Urinary bladder (tissue), 4 donors: ENCODE measurements around the gene SYNE1. TPM values are rescaled to one million over a fixed set of nuclear protein-coding genes. Genes with fewer than 3 reads are reported as not detected.
"Not testable (repeated sequence)": the region's sequence is repeated elsewhere in the genome, so short reads cannot be mapped to it uniquely, and the experiment has no call there.

Experiments used
- DNase-seq: peaks from one replicate; pipeline ENCODE4 v3.0.0-alpha.2; 2015; ENCODE audit errors: extremely low spot score
- H3K27ac ChIP-seq: one replicate; pipeline ENCODE4 v1.5.1; 2013; ENCODE audit warnings: low read depth, mild to moderate bottlenecking, moderate library complexity
- H3K36me3 ChIP-seq: one replicate; pipeline ENCODE4 v1.6.1; 2013; ENCODE audit warnings: mild to moderate bottlenecking, moderate library complexity; ENCODE audit not compliant: insufficient read depth
- H3K4me1 ChIP-seq: one replicate; pipeline ENCODE4 v1.6.1; 2013; ENCODE audit warnings: mild to moderate bottlenecking, moderate library complexity; ENCODE audit not compliant: insufficient read depth
- H3K4me3 ChIP-seq: one replicate; pipeline ENCODE4 v1.5.1; 2013; ENCODE audit warnings: low read depth, low read length
- WGBS: extraction: QIAGEN DNeasy Blood & Tissue Kit; methylation state at CpG from one replicate; pipeline ENCODE4 v1.1.7; 2013; 5-methylcytosine and 5-hydroxymethylcytosine counted together
- polyA plus RNA-seq: library from polyadenylated mRNA; stranded (reverse); fragments of 200-250 nt; gene quantifications from one replicate; pipeline ENCODE4 v1.2.3, GENCODE V29; 2013
- total RNA-seq: library from RNA; depleted of rRNA; stranded (reverse); fragments of >200 nt; gene quantifications from one replicate; pipeline ENCODE4 v1.2.3, GENCODE V29; 2014
- donor health status: healthy with polysubstance abuse.
- donor health status: healthy.

The SYNE1 gene
- total and polyA plus RNA-seq, 2 donors, result 41.9 to 266 TPM

DNA sequence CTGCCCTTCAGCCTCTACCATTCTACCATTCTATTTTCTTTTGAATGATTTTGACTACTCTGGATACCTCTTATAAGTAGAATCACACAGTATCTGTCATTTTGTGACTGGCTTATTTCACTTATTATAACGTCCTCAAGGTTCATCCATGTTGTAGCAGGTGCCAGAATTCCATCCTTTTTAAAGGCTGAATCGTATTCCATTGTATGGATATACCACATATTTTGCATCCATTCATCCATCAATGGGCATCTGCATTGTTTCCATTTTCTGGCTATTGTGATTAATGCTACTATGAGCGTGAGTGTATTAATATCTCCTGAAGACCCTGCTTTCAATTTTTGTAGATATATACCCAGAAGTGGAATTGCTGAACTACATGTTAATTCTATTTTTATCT lies 105.5 kb downstream of the SYNE1 start:
- H3K4me1 ChIP-seq, result no peaks in the 10 kb centered on the region
- 90% methylated on average over 3 of the region's 3 CpGs for WGBS
- no peak overlapping the region for H3K4me3 ChIP-seq
- no peaks in the 10 kb centered on the region for H3K36me3 ChIP-seq
- H3K27ac ChIP-seq, result no peak overlapping the region
- DNase-seq, result no peak

- Histone ChIP-seq H3K4me3 (no peak overlapping the region), H3K27ac (no peak overlapping the region), H3K4me1 (no peaks in the 10 kb centered on the region), H3K36me3 (no peaks in the 10 kb centered on the region)
- no peak for DNase-seq
Measured at GRCh38 chr6:152529369-152529768, 107.8 kb downstream of the SYNE1 start.

DNA sequence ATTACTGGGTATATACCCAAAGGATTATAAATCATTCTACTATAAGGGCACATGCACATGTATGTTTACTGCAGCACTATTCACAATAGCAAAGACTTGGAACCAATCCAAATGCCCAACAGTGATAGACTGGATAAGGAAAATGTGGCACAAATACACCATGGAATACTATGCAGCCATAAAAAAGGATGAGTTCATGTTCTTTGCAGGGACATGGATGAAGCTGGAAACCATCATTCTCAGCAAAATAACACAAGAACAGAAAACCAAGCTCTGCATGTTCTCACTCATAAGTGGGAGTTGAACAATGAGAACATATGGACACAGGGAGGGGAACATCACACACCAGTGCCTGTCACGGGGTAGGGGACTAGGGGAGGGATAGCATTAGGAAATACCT lies 123.0 kb downstream of the SYNE1 start:
- WGBS, result 98% methylated on average over 1 of the region's 1 CpG
- H3K36me3 ChIP-seq, H3K4me1 ChIP-seq, DNase-seq, H3K27ac ChIP-seq, H3K4me3 ChIP-seq: not testable (repeated sequence)

DNA sequence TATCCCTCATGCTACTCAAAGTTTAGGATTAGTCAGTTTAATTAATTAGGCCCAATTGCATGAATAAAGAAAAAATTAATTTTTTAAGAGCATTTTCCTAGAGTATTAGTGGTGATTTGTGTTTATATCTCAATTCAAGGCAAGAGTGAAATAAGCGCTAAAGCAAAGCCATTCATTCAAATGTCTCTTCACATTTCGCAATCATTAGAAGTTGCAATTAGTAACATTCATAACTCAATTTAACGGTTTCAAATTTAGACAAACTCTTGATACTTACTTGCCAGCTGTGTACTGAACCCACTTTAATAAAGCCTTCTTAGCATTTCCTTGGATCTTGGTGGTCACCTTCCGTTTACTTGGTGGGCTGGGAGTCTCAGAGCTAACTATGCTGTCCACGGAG lies 127.2 kb downstream of the SYNE1 start:
- no peaks in the 10 kb centered on the region for H3K4me1 ChIP-seq
- 93% methylated on average over 5 of the region's 5 CpGs for WGBS
- H3K36me3 ChIP-seq, result no peaks in the 10 kb centered on the region
- no peak for DNase-seq
- no peak overlapping the region for H3K4me3 ChIP-seq
- H3K27ac ChIP-seq, result no peak overlapping the region

DNA sequence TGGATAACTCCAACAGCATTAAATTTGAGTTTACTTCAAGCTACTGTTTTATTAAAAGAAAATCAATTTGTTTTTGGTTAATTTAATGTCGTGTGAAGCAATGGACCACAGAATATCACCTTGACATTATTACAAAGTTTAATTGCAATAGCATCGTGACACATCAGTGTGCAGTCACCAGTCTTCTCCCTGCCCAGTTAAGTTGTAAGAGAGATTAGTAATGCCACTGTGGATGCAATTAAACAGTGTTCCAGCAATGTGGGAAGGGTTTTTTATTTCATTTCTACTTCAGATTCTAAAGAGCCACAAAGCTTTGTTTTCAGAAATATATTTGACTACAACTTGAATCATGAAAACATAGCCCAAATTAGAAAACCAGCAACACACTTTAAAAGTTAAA lies 128.7 kb downstream of the SYNE1 start:
- no peaks in the 10 kb centered on the region for H3K4me1 ChIP-seq
- 91% methylated on average over 2 of the region's 2 CpGs for WGBS

GRCh38 chr6:152503546-152503945 lies 133.6 kb downstream of the SYNE1 start:
- H3K27ac ChIP-seq, result no peak overlapping the region
- no peaks in the 10 kb centered on the region for H3K36me3 ChIP-seq
- 86% methylated on average over 3 of the region's 3 CpGs for WGBS
- no peak overlapping the region for H3K4me3 ChIP-seq
- DNase-seq, result no peak
- no peaks in the 10 kb centered on the region for H3K4me1 ChIP-seq

More for the DNA sequence above, 128.7 kb downstream of the SYNE1 start:
- Histone ChIP-seq H3K27ac (no peak overlapping the region), H3K4me3 (no peak overlapping the region), H3K36me3 (no peaks in the 10 kb centered on the region)
- no peak for DNase-seq

- no peaks in the 10 kb centered on the region for H3K36me3 ChIP-seq
- no peak for DNase-seq
- no peak overlapping the region for H3K4me3 ChIP-seq
- H3K27ac ChIP-seq, result no peak overlapping the region
- no peaks in the 10 kb centered on the region for H3K4me1 ChIP-seq
- WGBS, result 85% methylated on average over 6 of the region's 6 CpGs
Measured at GRCh38 chr6:152502421-152503188, 134.6 kb downstream of the SYNE1 start.

DNA sequence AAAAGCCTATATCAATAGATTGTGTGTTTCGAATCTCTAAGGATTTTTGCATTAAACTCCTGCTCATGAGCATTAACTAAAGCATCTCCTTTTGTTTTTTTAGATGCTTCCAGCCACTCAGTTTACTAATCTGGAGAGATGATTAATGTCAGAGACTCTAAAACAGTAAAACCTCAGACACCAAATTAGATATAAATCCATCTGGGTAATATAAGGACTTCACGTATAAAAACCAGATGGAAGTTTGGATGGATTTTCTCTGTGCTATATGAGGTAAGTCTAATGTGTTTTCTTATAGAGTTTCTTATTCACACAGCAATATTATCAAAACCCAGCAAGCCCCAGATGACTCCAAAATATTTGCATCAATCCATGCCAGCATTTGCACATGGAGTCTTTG lies 137.2 kb downstream of the SYNE1 start:
- Histone ChIP-seq H3K27ac (no peak overlapping the region), H3K4me3 (no peak overlapping the region), H3K36me3 (no peaks in the 10 kb centered on the region), H3K4me1 (no peaks in the 10 kb centered on the region)
- DNase-seq, result no peak
- WGBS, result 87% methylated on average over 2 of the region's 2 CpGs

DNA sequence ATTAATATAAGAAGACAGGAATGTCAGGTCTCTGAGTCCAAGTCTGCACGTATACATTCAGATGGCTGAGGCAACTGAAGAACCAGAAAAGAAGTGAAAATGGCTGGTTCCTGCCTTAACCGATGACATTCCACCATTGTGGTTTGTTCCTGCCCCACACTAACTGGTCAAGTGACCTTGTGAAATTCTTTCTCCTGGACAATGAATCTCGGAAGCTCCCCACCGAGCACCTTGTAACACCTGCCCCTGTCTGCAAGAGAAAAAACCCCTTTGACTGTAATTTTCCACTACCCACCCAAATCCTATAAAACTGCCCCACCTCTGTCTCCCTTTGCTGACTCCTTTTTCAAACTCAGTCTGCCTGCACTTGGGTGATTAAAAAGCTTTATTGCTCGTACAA lies 140.4 kb downstream of the SYNE1 start:
- no peaks in the 10 kb centered on the region for H3K4me1 ChIP-seq
- H3K36me3 ChIP-seq, result no peaks in the 10 kb centered on the region
- WGBS, result 89% methylated on average over 5 of the region's 5 CpGs
- no peak for DNase-seq
- H3K4me3 ChIP-seq, result no peak overlapping the region
- H3K27ac ChIP-seq, result no peak overlapping the region

GRCh38 chr6:152495456-152495855 lies 141.7 kb downstream of the SYNE1 start:
- WGBS, result 93% methylated on average over 6 of the region's 6 CpGs

GRCh38 chr6:152492281-152492680 lies 144.9 kb downstream of the SYNE1 start:
- DNase-seq, H3K36me3 ChIP-seq, H3K4me3 ChIP-seq, H3K4me1 ChIP-seq, H3K27ac ChIP-seq: not testable (repeated sequence)
- WGBS, result 98% methylated on average over 3 of the region's 3 CpGs

More at GRCh38 chr6:152495456-152495855, 141.7 kb downstream of the SYNE1 start:
- H3K4me3 ChIP-seq, H3K4me1 ChIP-seq, DNase-seq, H3K27ac ChIP-seq, H3K36me3 ChIP-seq: not testable (repeated sequence)

DNA sequence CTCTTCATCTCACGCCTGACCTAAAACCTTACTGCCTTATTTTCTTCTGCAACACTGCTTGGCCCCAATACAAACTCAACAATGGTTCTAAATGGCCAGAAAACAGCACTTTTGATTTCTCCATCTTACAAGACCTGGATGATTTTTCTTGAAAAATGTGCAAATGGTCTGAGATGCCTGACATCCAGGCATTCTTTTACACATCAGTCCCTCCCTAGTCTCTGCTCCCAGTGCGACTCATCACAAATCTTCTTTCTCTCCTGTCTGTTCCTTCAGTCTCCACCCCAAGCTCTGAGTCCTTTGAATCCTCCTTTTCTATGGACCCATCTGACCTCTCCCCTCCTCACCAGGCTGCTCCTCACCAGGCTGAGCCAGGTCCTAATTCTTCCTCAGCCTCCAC lies 145.7 kb downstream of the SYNE1 start:
- H3K4me1 ChIP-seq, H3K27ac ChIP-seq: not testable (repeated sequence)

DNA sequence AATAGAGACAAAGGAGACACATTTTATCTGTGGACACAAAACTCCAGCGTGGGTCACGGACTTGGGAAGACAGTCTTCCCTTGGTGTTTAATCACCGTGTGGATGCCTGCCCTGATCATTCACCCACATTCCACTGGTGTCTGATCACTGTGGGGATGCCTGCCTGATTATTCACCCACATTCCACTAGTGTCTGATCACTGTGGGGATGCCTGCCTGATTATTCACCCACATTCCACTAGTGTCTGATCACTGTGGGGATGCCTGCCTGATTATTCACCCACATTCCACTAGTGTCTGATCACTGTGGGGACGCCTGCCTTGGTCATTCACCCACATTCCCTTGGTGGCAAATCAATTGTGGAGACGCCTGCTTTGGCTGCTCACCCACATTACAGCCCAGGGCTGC lies 146.2 kb downstream of the SYNE1 start:
- H3K4me1 ChIP-seq, H3K27ac ChIP-seq, DNase-seq, H3K36me3 ChIP-seq, H3K4me3 ChIP-seq: not testable (repeated sequence)
- WGBS, result 74% methylated on average over 5 of the region's 5 CpGs

More for the DNA sequence above, 145.7 kb downstream of the SYNE1 start:
- DNase-seq, H3K4me3 ChIP-seq, H3K36me3 ChIP-seq: not testable (repeated sequence)
- WGBS, result 90% methylated on average over 2 of the region's 2 CpGs

- H3K36me3 ChIP-seq, result peaks cover 2% of the 10 kb centered on the region
- H3K4me1 ChIP-seq, result no peaks in the 10 kb centered on the region
- no peak overlapping the region for H3K27ac ChIP-seq
- no peak for DNase-seq
- H3K4me3 ChIP-seq, result no peak overlapping the region
- WGBS, result 53% methylated on average over 2 of the region's 2 CpGs
Measured at GRCh38 chr6:152484806-152485205, 152.4 kb downstream of the SYNE1 start.
